HG02884 (cell line): ENCODE results near the gene MBP.

Experiments used
- ATAC-seq: cut with Tn5 transposase; IDR thresholded peaks from one replicate; pipeline ENCODE4 v1.9.1; 2021; ENCODE audit warnings: mild to moderate bottlenecking, moderate library complexity; ENCODE audit not compliant: unreplicated experiment

MBP gene

GRCh38 chr18:77116201-77117080 lies 16.1 kb downstream of the MBP start:
- ATAC-seq = no peak

GRCh38 chr18:77115192-77115953 lies 17.2 kb downstream of the MBP start:
- peak; percentile 16 for ATAC-seq

GRCh38 chr18:77114415-77115191 lies 18.0 kb downstream of the MBP start:
- peak; percentile 52 for ATAC-seq

GRCh38 chr18:77114152-77114414 lies 18.5 kb downstream of the MBP start:
- no peak for ATAC-seq

GRCh38 chr18:77113361-77114151 lies 19.0 kb downstream of the MBP start:
- ATAC-seq = no peak

- no peak for ATAC-seq
Observed at GRCh38 chr18:77112747-77113092, 19.9 kb downstream of the MBP start.

- no peak for ATAC-seq
Observed at GRCh38 chr18:77111951-77112746, 20.4 kb downstream of the MBP start.

- no peak for ATAC-seq
Observed at GRCh38 chr18:77111449-77111848, 21.1 kb downstream of the MBP start.

- ATAC-seq = no peak
Observed at GRCh38 chr18:77110936-77111335, 21.6 kb downstream of the MBP start.

- ATAC-seq = no peak
Observed at GRCh38 chr18:77110400-77110799, 22.2 kb downstream of the MBP start.

GRCh38 chr18:77109648-77110019 lies 22.9 kb downstream of the MBP start:
- ATAC-seq = no peak

- ATAC-seq = no peak
Observed at GRCh38 chr18:77108821-77109647, 23.5 kb downstream of the MBP start.

- ATAC-seq = peak; percentile 66
Observed at GRCh38 chr18:77108001-77108692, 24.4 kb downstream of the MBP start.

GRCh38 chr18:77107292-77107691 lies 25.3 kb downstream of the MBP start:
- no peak for ATAC-seq

GRCh38 chr18:77106331-77106730 lies 26.3 kb downstream of the MBP start:
- no peak for ATAC-seq

GRCh38 chr18:77105680-77106079 lies 26.9 kb downstream of the MBP start:
- ATAC-seq = no peak

GRCh38 chr18:77105028-77105427 lies 27.6 kb downstream of the MBP start:
- no peak for ATAC-seq

- no peak for ATAC-seq
Observed at GRCh38 chr18:77103991-77104531, 28.5 kb downstream of the MBP start.
